ENCODE results near the gene SENP7.
"Not testable (repeated sequence)": the region's sequence is repeated elsewhere in the genome, so short reads cannot be mapped to it uniquely, and the experiment has no call there.

SENP7 gene

GRCh38 chr3:101351829-101352228 is 161.2 kb downstream of the SENP7 start:
- Mint-ChIP-seq H3K27me3 (no peaks in the 10 kb centered on the region), H3K27ac (no peak overlapping the region), H3K4me3 (no peak overlapping the region), H3K9me3 (no peaks in the 10 kb centered on the region), H3K4me1 (no peaks in the 10 kb centered on the region)
- DNase-seq, result no peak
- no peak for ATAC-seq

GRCh38 chr3:101340591-101340990 is 172.4 kb downstream of the SENP7 start:
- Mint-ChIP-seq H3K9me3 (no peaks in the 10 kb centered on the region), H3K4me1 (no peaks in the 10 kb centered on the region), H3K4me3 (no peak overlapping the region), H3K27me3 (no peaks in the 10 kb centered on the region), H3K27ac (peak overlapping the region in 1 of 2 donors; percentile 75)
- DNase-seq (no peak), ATAC-seq (no peak)

DNA sequence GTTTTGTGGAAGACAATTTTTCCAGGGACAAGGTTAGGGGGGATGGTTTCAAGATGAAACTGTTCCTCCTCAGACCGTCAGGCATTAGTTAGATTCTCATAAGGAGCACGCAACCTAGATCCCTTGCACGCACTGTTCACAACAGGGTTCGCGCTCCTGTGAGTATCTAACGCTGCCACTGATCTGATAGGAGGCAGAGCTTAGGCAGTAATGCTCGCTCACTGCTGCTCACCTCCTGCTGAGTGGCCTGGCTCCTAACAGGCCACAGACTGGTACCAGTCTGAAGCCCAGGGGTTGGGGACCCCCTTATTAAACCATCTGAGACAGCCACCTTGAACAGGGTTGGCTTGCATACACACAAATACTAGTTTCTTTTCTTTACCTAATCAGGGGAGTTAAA is 179.1 kb downstream of the SENP7 start:
- no peaks in the 10 kb centered on the region for H3K4me1 Mint-ChIP-seq
- ATAC-seq, result no peak

GRCh38 chr3:101329016-101329673 is 183.9 kb downstream of the SENP7 start:
- DNase-seq (no peak), ATAC-seq (no peak)
- Mint-ChIP-seq H3K4me1 (no peaks in the 10 kb centered on the region), H3K27me3 (no peaks in the 10 kb centered on the region), H3K27ac (no peak overlapping the region), H3K4me3 (no peak overlapping the region), H3K9me3 (no peaks in the 10 kb centered on the region)

More for the DNA sequence above, 179.1 kb downstream of the SENP7 start:
- no peaks in the 10 kb centered on the region for H3K9me3 Mint-ChIP-seq
- DNase-seq, result no peak
- H3K4me3 Mint-ChIP-seq, result no peak overlapping the region
- H3K27me3 Mint-ChIP-seq, result no peaks in the 10 kb centered on the region
- H3K27ac Mint-ChIP-seq, result peak overlapping the region in 1 of 2 donors; percentile 57

DNA sequence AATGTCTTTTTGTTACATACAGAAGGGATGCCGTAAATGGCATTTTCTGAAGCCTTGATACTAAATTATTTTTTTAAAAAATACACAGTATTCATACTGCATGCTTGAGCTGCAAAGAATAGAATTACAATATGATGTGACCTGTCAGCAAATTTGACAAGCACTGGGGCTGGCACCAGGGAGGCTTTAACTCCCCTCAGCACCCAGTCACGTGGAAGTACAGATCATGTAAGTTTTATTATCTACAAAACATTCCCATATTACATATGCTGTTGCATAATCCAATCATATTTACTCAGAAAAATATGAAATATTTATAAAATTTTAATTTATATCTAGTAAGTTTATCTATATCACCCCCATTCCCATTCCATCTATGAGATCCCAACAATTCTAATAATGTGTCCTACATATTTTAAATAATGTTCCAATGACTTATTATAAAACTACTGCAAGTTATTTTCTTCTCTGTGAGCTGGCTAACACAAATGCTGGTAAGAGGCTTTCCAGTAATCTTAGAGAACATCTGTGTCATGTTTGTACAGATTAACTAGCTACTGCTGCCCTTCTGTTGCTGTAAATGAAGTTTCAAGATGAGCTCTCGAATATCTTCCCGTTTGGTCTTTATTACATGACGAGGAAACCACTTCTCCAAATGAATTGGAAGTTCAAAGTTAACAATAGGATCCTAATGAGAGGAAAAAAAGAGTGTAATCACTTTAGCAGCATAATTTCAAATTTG is 187.4 kb downstream of the SENP7 start:
- Mint-ChIP-seq H3K4me3 (no peak overlapping the region), H3K27me3 (no peaks in the 10 kb centered on the region), H3K9me3 (no peaks in the 10 kb centered on the region), H3K27ac (no peak overlapping the region), H3K4me1 (no peaks in the 10 kb centered on the region)
- no peak for ATAC-seq
- no peak for DNase-seq

DNA sequence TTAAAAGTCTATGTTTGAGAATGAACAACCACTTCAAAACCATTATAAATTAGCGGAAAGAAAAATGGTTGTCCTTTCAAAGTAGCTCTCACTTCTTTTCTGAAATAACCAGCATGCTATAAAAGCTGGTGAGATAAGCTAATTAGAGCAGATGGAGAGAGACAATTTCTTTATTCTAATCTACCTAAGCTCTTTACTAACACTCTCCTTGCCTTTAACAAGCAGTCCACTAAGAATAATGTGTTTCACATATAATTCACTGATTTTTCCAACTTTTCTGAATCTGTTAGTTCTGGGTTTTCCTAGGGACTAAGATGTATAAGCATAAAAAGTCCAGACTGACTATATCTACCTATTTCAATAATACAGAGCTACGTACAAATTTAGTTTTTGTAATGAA is 192.5 kb downstream of the SENP7 start, which contains the start of gene IMPG2:
Gene IMPG2, minus strand, starts transcription at position 101 of the 400 bp plus-strand sequence. CDS start 203 bp downstream, outside the sequence.
- ATAC-seq (no peak), DNase-seq (no peak)
- Mint-ChIP-seq H3K4me3 (no peak within 1 kb of the TSS), H3K27ac (no peak within 1 kb of the TSS), H3K4me1 (no peaks in the 10 kb centered on the region), H3K27me3 (no peaks in the 10 kb centered on the region), H3K9me3 (no peaks in the 10 kb centered on the region)

GRCh38 chr3:101319531-101319930 is 193.5 kb downstream of the SENP7 start:
- Mint-ChIP-seq H3K27ac (no peak overlapping the region), H3K9me3 (no peaks in the 10 kb centered on the region), H3K4me3 (no peak overlapping the region), H3K4me1 (no peaks in the 10 kb centered on the region), H3K27me3 (no peaks in the 10 kb centered on the region)
- ATAC-seq, result no peak
- no peak for DNase-seq

- H3K9me3 Mint-ChIP-seq, result peaks cover 14 to 23% of the 10 kb centered on the region in 2 donors
- no peak for DNase-seq
- no peaks in the 10 kb centered on the region for H3K27me3 Mint-ChIP-seq
- ATAC-seq, result no peak
- no peak overlapping the region for H3K4me3 Mint-ChIP-seq
- H3K27ac Mint-ChIP-seq, result no peak overlapping the region
- H3K4me1 Mint-ChIP-seq, result no peaks in the 10 kb centered on the region
Measured at GRCh38 chr3:101312545-101312944, 200.5 kb downstream of the SENP7 start.

- Mint-ChIP-seq H3K4me1 (no peaks in the 10 kb centered on the region), H3K27me3 (no peaks in the 10 kb centered on the region), H3K9me3 (peaks cover 18 to 27% of the 10 kb centered on the region in 2 donors), H3K27ac (no peak overlapping the region), H3K4me3 (no peak overlapping the region)
- DNase-seq (no peak), ATAC-seq (no peak)
Measured at GRCh38 chr3:101311676-101312075, 201.3 kb downstream of the SENP7 start.

DNA sequence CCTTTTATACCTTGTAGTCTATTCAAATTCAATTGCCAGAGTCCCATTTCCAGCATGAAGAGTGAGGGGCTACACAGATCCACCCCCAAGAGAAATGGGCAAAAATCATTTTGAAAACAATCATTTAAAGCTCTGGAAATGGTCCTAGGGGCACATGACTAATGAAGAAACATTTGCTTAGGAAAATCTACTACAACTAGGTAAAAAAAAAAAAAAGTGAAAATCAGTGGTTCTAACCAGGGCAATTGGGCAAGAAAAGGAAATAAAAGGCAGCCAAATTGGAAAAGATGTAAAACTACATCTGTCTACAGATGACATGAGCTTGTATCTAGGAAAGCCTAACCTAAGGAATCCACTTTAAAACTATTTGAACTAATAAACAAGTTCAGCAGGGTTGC is 202.0 kb downstream of the SENP7 start:
- no peak overlapping the region for H3K4me3 Mint-ChIP-seq
- H3K4me1 Mint-ChIP-seq, result no peaks in the 10 kb centered on the region
- H3K27ac Mint-ChIP-seq, result no peak overlapping the region
- no peak for ATAC-seq
- peaks cover 18 to 27% of the 10 kb centered on the region in 2 donors for H3K9me3 Mint-ChIP-seq
- no peaks in the 10 kb centered on the region for H3K27me3 Mint-ChIP-seq
- DNase-seq, result no peak

- not testable (repeated sequence) for DNase-seq, H3K4me1 Mint-ChIP-seq, H3K27me3 Mint-ChIP-seq, H3K27ac Mint-ChIP-seq, ATAC-seq, H3K4me3 Mint-ChIP-seq
- H3K9me3 Mint-ChIP-seq, result peaks cover 22 to 27% of the 10 kb centered on the region in 2 donors
Measured at GRCh38 chr3:101308147-101308772, 204.8 kb downstream of the SENP7 start.

GRCh38 chr3:101303836-101304235 is 209.2 kb downstream of the SENP7 start:
- H3K4me1 Mint-ChIP-seq, result no peaks in the 10 kb centered on the region
- H3K9me3 Mint-ChIP-seq, result peaks cover 23 to 26% of the 10 kb centered on the region in 2 donors
- no peak overlapping the region for H3K27ac Mint-ChIP-seq
- no peak for ATAC-seq
- no peak overlapping the region for H3K4me3 Mint-ChIP-seq
- no peaks in the 10 kb centered on the region for H3K27me3 Mint-ChIP-seq
- no peak for DNase-seq

DNA sequence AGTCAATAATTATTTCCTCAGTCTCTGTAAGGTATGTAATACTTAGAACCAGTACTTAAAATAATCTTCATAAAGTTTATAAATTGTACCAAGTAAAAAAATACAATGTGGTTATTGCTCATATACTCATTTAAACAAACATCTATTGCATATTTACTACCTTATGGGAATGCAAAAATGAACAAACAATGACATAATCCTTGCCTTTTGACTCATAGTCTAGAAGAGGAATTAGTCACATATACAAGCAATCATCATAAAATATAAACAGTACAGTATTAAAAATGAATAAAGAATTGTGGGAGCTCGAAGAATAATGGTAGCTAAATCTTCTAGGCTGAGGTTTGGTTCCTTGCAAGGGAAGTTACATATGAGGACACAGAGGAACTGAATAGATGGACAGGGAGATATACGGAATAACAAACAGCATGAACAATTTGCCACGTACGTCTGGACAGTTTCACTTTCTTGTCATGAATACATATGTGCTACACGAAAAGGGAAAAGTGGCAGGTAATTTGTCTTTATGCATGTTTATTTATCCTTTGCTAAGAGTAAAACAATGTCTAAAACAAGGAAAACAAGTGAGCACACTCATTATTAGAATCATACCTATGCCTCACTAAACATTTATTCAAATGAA is 209.8 kb downstream of the SENP7 start:
- Mint-ChIP-seq H3K4me3 (no peak overlapping the region), H3K27me3 (no peaks in the 10 kb centered on the region), H3K4me1 (no peaks in the 10 kb centered on the region), H3K27ac (no peak overlapping the region), H3K9me3 (peaks cover 20 to 22% of the 10 kb centered on the region in 2 donors)
- ATAC-seq (no peak), DNase-seq (no peak)

GRCh38 chr3:101300073-101300472 is 212.9 kb downstream of the SENP7 start:
- H3K4me3 Mint-ChIP-seq, result no peak overlapping the region
- H3K27me3 Mint-ChIP-seq, result no peaks in the 10 kb centered on the region
- peaks cover 26 to 38% of the 10 kb centered on the region in 2 donors for H3K9me3 Mint-ChIP-seq
- ATAC-seq, result no peak
- no peak for DNase-seq
- no peaks in the 10 kb centered on the region for H3K4me1 Mint-ChIP-seq
- no peak overlapping the region for H3K27ac Mint-ChIP-seq

- ATAC-seq, result no peak
- Mint-ChIP-seq H3K4me3 (no peak overlapping the region), H3K4me1 (no peaks in the 10 kb centered on the region), H3K9me3 (peaks cover 19 to 31% of the 10 kb centered on the region in 2 donors), H3K27ac (no peak overlapping the region), H3K27me3 (no peaks in the 10 kb centered on the region)
- DNase-seq, result no peak
Measured at GRCh38 chr3:101292027-101292426, 221.0 kb downstream of the SENP7 start.

DNA sequence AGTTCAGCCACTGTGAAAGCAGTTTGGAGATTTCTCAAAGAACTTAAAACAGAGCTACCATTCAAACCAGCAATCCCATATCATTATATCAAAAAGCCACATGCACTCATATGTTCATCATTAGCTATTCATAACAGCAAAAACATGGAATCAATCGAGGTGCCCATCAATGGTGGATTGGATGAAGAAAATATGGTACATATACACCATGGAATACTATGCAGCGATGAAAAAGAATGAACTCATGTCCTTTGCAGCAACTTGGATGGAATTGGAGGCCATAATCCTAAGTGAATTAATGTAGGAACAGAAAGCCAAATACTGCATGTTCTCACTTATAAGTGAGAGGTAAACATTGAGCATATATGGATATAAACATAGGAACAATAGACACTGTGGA is 224.7 kb downstream of the SENP7 start:
- Mint-ChIP-seq H3K27ac (no peak overlapping the region), H3K4me1 (no peaks in the 10 kb centered on the region), H3K9me3 (peaks cover 4 to 8% of the 10 kb centered on the region in 2 donors), H3K27me3 (no peaks in the 10 kb centered on the region), H3K4me3 (no peak overlapping the region)
- DNase-seq (no peak), ATAC-seq (no peak)
